ENCODE results near the gene LRRN3. TPM values are rescaled to one million over a fixed set of nuclear protein-coding genes. Genes with fewer than 3 reads are reported as not detected.

LRRN3 gene
- polyA plus RNA-seq, 1 of the 3 experiments (the other 2 are of a cell fraction): 2.1 TPM

- 31% methylated on average over 2 of the region's 2 CpGs for whole genome bisulfite sequencing (ENCODE audit: low lambda C conversion rate)
- no peaks in the 10 kb centered on the region for H4K20me1 ChIP-seq (ENCODE audit: insufficient read depth)
- H3K27ac ChIP-seq (ENCODE audit: low read depth in 2 of 2, low read length in 1 of 2): peak overlapping the region; percentile 77 to 93
- H3K4me1 ChIP-seq (ENCODE audit: control insufficient read depth in 1 of 2, insufficient read depth in 2 of 2, low read depth in 1 of 2, low read length in 1 of 2): peaks cover 19 to 34% of the 10 kb centered on the region in 2 experiments; a peak in 3 of 4 replicates
- ChIA-PET CTCF (interaction anchor here (0.6 to 1.9 kb wide), 6 partner anchors 12 to 603 kb away, joined by 3 to 8 read pairs (median 3); no protein-coding TSS in a partner anchor), POLR2A (no interaction called here)
- H3K9me3 ChIP-seq: no peaks in the 10 kb centered on the region
- H2AFZ ChIP-seq (ENCODE audit: low read depth): peak overlapping the region; percentile 27; the same call in 1 of the 2 replicates
- peak overlapping the region; percentile 31; the same call in 1 of the 2 replicates for H3K9ac ChIP-seq
- H3F3A ChIP-seq (replicated peaks; ENCODE audit: insufficient read depth): peaks cover 18% of the 10 kb centered on the region
- H3K79me2 ChIP-seq (ENCODE audit: insufficient read depth): no peaks in the 10 kb centered on the region
- H3K27me3 ChIP-seq (ENCODE audit: insufficient read depth): no peaks in the 10 kb centered on the region
- no peaks in the 10 kb centered on the region for H3K36me3 ChIP-seq (replicated peaks in 1 of 2; ENCODE audit: control insufficient read depth in 1 of 2, insufficient read depth in 2 of 2, low read length in 1 of 2)
- peak overlapping the region in 1 of 2 experiments; percentile 8; a peak in 1 of 4 replicates for H3K4me3 ChIP-seq (ENCODE audit: low read depth in 2 of 2, low read length in 1 of 2)
- H3K9me2 ChIP-seq: no peaks in the 10 kb centered on the region
- DNase-seq: no peak
- peak overlapping the region; percentile 49 for H3K4me2 ChIP-seq
- TF ChIP-seq PBX3 (IDR thresholded peaks at IDR 0.05) (peak; percentile 92), EP300 (IDR thresholded peaks at IDR 0.05; ENCODE audit: borderline replicate concordance in 1 of 2, low read depth in 1 of 2, low read length in 1 of 2) (peak; percentile 48 to 84; a peak in 3 of 4 replicates), MXI1 (IDR thresholded peaks at IDR 0.05; ENCODE audit: low read depth, low read length) (no peak), RXRA (IDR thresholded peaks at IDR 0.05; ENCODE audit: borderline replicate concordance, low read depth) (peak; percentile 57; the same call in 1 of the 2 replicates), SIN3A (IDR thresholded peaks at IDR 0.05; ENCODE audit: borderline replicate concordance, low read depth, low read length) (0 out of 2 replicates have a peak, but pooled peaks have one; percentile 52), FOXM1 (IDR thresholded peaks at IDR 0.05; ENCODE audit: low read depth) (no peak), USF2 (IDR thresholded peaks at IDR 0.05; ENCODE audit: borderline replicate concordance, low read depth, low read length) (no peak), GABPA (IDR thresholded peaks at IDR 0.05; ENCODE audit: low read depth) (peak; percentile 29; the same call in 1 of the 2 replicates), ELF1 (IDR thresholded peaks at IDR 0.05) (peak; percentile 29; the same call in 1 of the 2 replicates), RFX5 (IDR thresholded peaks at IDR 0.05; ENCODE audit: low read length) (no peak), MEF2A (IDR thresholded peaks at IDR 0.05; ENCODE audit: borderline replicate concordance, low read depth) (peak; percentile 23; the same call in 1 of the 2 replicates), SMC3 (IDR thresholded peaks at IDR 0.05; ENCODE audit: low read depth, low read length) (no peak), EZH2phosphoT487 (IDR thresholded peaks at IDR 0.05; ENCODE audit: borderline replicate concordance, low read depth) (no peak), ZBTB33 (IDR thresholded peaks at IDR 0.05; ENCODE audit: borderline replicate concordance, low read depth) (0 out of 2 replicates have a peak, but pooled peaks have one; percentile 18), IRF3 (IDR thresholded peaks at IDR 0.05; ENCODE audit: low read depth, low read length) (no peak), POLR2AphosphoS5 (IDR thresholded peaks at IDR 0.05; ENCODE audit: low read depth, low read length) (peak; percentile 28; the same call in 1 of the 2 replicates), CHD2 (IDR thresholded peaks at IDR 0.05; ENCODE audit: low read length, partially characterized antibody) (no peak), TCF12 (IDR thresholded peaks at IDR 0.05) (peak; percentile 93), JUND (IDR thresholded peaks at IDR 0.05) (peak; percentile 63), TEAD4 (IDR thresholded peaks at IDR 0.05; ENCODE audit: borderline replicate concordance, insufficient read depth) (peak; percentile 68), RCOR1 (IDR thresholded peaks at IDR 0.05; ENCODE audit: low read length) (peak; percentile 61; the same call in 1 of the 2 replicates), FOSL2 (IDR thresholded peaks at IDR 0.05; ENCODE audit: borderline replicate concordance, low read depth) (peak; percentile 60; the same call in 1 of the 2 replicates)
- TF ChIP-seq, protein P1, sequence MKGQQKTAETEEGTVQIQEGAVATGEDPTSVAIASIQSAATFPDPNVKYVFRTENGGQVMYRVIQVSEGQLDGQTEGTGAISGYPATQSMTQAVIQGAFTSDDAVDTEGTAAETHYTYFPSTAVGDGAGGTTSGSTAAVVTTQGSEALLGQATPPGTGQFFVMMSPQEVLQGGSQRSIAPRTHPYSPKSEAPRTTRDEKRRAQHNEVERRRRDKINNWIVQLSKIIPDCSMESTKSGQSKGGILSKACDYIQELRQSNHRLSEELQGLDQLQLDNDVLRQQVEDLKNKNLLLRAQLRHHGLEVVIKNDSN (IDR thresholded peaks at IDR 0.05; ENCODE audit: borderline replicate concordance, low read depth): no peak
- TF ChIP-seq, protein P2, sequence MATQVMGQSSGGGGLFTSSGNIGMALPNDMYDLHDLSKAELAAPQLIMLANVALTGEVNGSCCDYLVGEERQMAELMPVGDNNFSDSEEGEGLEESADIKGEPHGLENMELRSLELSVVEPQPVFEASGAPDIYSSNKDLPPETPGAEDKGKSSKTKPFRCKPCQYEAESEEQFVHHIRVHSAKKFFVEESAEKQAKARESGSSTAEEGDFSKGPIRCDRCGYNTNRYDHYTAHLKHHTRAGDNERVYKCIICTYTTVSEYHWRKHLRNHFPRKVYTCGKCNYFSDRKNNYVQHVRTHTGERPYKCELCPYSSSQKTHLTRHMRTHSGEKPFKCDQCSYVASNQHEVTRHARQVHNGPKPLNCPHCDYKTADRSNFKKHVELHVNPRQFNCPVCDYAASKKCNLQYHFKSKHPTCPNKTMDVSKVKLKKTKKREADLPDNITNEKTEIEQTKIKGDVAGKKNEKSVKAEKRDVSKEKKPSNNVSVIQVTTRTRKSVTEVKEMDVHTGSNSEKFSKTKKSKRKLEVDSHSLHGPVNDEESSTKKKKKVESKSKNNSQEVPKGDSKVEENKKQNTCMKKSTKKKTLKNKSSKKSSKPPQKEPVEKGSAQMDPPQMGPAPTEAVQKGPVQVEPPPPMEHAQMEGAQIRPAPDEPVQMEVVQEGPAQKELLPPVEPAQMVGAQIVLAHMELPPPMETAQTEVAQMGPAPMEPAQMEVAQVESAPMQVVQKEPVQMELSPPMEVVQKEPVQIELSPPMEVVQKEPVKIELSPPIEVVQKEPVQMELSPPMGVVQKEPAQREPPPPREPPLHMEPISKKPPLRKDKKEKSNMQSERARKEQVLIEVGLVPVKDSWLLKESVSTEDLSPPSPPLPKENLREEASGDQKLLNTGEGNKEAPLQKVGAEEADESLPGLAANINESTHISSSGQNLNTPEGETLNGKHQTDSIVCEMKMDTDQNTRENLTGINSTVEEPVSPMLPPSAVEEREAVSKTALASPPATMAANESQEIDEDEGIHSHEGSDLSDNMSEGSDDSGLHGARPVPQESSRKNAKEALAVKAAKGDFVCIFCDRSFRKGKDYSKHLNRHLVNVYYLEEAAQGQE (IDR thresholded peaks at IDR 0.05; ENCODE audit: low read depth, low read length): no peak
These were observed 47.3 kb downstream of the LRRN3 start for GRCh38 chr7:111138193-111138569.

Measured in SK-N-SH (cell line).